ENCODE data around the gene MIS12. TPM values are rescaled to one million over a fixed set of nuclear protein-coding genes. Genes with fewer than 3 reads are reported as not detected.

Gene MIS12
- polyA plus RNA-seq, 1 experiment, result 6.2 TPM

DNA sequence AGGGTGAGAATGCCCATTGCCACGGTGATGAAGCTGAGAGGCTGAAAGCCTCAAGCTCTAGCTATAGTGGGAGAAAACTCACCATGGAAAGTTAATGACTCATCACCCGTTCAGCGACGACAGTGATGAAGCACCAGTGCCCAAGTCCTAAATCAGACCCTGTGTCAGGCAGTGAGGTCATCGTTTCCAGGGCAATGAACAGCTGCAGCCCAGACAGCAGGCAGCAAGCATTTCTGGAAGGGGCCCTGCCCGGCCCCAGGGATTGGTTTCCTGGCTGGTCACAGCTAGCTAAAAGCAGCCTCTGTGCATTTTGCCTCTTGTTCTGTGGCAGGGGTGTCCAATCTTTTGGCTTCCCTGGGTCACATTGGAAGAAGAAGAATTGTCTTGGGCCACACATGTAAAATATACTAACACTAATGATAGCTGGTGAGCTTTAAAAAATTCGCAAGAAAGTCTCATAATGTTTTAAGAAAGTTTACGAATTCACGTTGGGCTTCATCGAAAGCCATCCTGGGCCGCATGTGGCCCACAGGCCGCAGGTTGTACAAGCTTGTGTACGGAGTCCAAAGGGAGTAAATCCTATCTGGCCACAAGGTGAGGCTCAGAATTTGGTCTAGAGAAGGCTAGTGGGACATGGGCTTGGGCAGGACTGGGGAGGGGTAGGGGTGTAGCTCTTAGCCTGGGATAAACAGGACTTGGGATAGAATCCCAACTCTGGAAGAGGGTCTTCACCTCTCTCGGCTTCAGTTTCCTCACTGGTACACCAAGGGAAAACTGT is 40.6 kb downstream of the MIS12 start:
- ChIA-PET CTCF (no interaction called here), POLR2A (interaction anchor here (0.6 kb wide), 1 partner anchor 108 kb away, joined by 3 read pairs; the partner anchor contains the start of gene NUP88)
- TF ChIP-seq, protein P1, sequence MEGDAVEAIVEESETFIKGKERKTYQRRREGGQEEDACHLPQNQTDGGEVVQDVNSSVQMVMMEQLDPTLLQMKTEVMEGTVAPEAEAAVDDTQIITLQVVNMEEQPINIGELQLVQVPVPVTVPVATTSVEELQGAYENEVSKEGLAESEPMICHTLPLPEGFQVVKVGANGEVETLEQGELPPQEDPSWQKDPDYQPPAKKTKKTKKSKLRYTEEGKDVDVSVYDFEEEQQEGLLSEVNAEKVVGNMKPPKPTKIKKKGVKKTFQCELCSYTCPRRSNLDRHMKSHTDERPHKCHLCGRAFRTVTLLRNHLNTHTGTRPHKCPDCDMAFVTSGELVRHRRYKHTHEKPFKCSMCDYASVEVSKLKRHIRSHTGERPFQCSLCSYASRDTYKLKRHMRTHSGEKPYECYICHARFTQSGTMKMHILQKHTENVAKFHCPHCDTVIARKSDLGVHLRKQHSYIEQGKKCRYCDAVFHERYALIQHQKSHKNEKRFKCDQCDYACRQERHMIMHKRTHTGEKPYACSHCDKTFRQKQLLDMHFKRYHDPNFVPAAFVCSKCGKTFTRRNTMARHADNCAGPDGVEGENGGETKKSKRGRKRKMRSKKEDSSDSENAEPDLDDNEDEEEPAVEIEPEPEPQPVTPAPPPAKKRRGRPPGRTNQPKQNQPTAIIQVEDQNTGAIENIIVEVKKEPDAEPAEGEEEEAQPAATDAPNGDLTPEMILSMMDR (IDR thresholded peaks at IDR 0.05; ENCODE audit: insufficient read depth, low read depth, low read length), result no peak
- H3K4me3 ChIP-seq (ENCODE audit: low read depth, low read length), result no peak overlapping the region
- peaks cover 17% of the 10 kb centered on the region for H3K36me3 ChIP-seq (ENCODE audit: control insufficient read depth, insufficient read depth, low read length)
- no peaks in the 10 kb centered on the region for H3K27me3 ChIP-seq (ENCODE audit: control insufficient read depth, insufficient read depth, low read length)
- peak; percentile 93 for DNase-seq (ENCODE audit: low read depth)

DNA sequence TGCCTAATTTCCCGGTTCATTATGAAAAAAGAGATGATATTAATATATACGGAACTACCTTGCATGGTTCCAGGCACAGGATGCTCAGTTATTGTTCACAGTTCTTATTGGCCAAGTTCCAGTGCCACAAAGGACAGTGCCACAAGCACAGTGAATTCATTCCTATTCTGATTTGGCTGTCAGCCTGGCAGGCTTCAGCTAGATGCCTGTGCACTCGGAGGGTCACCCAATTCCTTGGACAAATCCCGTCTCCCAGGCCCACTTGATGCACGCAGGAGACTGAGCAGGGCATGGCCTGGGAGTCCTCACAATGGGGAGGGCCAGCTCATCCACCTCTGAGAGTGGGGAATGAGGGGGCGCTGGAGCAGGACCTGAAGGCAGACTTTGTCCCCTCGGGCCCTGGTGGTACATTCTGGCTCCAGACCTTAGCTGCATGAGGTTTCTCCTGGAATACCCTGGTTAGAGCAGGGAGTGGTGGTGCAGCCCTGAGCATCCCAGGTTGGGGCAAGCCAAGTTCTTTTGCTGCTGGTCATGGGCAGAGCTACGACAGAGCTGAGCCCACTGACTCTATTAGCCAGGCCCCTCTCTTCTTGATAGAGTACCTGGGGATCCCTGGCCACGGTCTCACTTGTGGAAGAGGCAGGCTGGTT is 41.4 kb downstream of the MIS12 start:
- TF ChIP-seq, protein P1 (IDR thresholded peaks at IDR 0.05; ENCODE audit: insufficient read depth, low read depth, low read length), result no peak
- Histone ChIP-seq H3K27me3 (ENCODE audit: control insufficient read depth, insufficient read depth, low read length) (no peaks in the 10 kb centered on the region), H3K36me3 (ENCODE audit: control insufficient read depth, insufficient read depth, low read length) (peaks cover 19% of the 10 kb centered on the region), H3K4me3 (ENCODE audit: low read depth, low read length) (no peak overlapping the region)
- no peak for DNase-seq (ENCODE audit: low read depth)
- POLR2A ChIA-PET, result interaction anchor here (0.6 kb wide), 1 partner anchor 108 kb away, joined by 3 read pairs; the partner anchor contains the start of gene NUP88
- CTCF ChIA-PET, result interaction anchor here (0.8 to 1.3 kb wide), 2 partner anchors 10 to 13 kb away, joined by 3 read pairs; no protein-coding TSS in a partner anchor

DNA sequence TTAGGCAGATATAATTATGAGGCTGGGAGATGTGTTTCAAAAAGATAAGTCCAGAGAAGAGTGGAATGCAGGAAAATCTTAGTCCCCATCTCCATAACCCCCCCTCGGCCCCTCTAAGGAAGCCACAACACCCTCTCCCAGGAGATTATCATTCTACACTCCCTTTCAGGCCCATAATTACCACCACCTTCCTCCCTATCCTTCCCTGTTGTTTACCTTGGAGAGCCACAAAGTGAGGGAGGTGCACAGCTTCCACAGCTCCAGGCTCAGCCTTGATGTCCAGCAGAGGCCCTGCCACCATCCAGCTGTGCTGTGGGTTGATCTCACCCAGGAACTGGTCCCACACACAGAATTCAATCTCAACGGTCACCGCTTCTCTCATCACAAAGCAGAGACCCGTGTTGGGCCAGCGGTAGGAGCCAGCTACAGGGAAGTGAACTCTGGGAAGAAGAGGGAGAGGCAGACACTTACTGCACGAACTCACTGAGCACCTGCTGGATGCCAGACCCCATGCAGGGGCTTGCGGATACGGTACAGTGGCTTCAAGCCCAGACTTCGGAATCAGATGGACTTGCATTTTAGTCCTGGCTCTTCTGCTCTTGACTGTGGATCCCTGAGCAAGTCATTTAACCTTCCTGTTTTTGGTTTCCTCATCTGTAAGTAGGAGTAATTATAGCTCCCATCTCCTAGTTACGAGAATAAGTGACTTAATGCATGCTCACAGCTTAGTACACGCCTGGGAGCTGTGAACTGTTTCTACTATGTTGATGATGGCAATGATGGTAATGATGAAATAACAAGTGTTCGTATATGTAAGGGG is 44.1 kb downstream of the MIS12 start:
- H3K4me3 ChIP-seq (ENCODE audit: low read depth, low read length), result no peak overlapping the region
- DNase-seq (ENCODE audit: low read depth), result no peak
- CTCF ChIA-PET, result interaction anchor here (0.7 kb wide), 1 partner anchor 16 kb away, joined by 3 read pairs; no protein-coding TSS in a partner anchor
- POLR2A ChIA-PET, result no interaction called here
- H3K27me3 ChIP-seq (ENCODE audit: control insufficient read depth, insufficient read depth, low read length), result no peaks in the 10 kb centered on the region
- TF ChIP-seq, protein P1 (IDR thresholded peaks at IDR 0.05; ENCODE audit: insufficient read depth, low read depth, low read length), result no peak
- H3K36me3 ChIP-seq (ENCODE audit: control insufficient read depth, insufficient read depth, low read length), result peaks cover 19% of the 10 kb centered on the region

DNA sequence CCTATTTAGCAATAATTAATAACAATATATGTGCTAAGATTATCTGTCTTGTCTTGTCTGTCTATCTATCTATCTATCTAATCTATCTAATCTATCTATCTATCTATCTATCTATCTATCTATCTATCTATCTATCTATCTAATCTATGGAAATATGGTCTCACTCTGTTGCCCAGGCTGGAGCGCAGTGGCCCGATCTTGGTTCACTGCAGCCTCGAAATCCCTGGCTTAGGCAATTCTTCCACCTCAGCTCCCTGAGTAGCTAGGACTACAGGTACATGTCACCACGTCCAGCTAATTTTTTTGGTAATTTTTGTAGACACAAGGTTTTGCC is 44.7 kb downstream of the MIS12 start:
- H3K36me3 ChIP-seq (ENCODE audit: control insufficient read depth, insufficient read depth, low read length), result peaks cover 17% of the 10 kb centered on the region
- no peak overlapping the region for H3K4me3 ChIP-seq (ENCODE audit: low read depth, low read length)
- TF ChIP-seq, protein P1 (IDR thresholded peaks at IDR 0.05; ENCODE audit: insufficient read depth, low read depth, low read length), result no peak
- H3K27me3 ChIP-seq (ENCODE audit: control insufficient read depth, insufficient read depth, low read length), result no peaks in the 10 kb centered on the region
- DNase-seq (ENCODE audit: low read depth), result no peak
- CTCF ChIA-PET, result no interaction called here
- POLR2A ChIA-PET, result no interaction called here

DNA sequence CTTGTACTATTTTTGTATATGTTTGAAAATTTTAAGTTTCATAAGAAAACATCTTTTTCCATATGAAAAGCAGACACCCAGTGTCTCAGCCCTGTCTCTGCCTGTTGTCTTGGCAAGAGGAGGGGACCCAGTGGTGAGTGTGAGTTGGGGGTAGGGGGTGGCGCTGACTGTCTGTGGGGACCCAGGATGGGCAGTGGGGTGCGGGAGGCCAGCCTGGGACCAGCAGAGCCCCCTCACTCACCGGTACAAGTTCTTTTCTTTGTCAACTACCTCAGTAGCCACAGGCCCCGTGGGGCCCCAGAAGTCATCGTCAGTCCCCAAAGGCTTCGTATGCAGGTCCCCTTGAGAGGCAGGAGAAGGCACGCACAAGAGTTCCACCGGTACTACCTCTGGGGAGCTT is 46.2 kb downstream of the MIS12 start:
- CTCF ChIA-PET, result no interaction called here
- TF ChIP-seq, protein P1 (IDR thresholded peaks at IDR 0.05; ENCODE audit: insufficient read depth, low read depth, low read length), result no peak
- peaks cover 17% of the 10 kb centered on the region for H3K36me3 ChIP-seq (ENCODE audit: control insufficient read depth, insufficient read depth, low read length)
- no peak overlapping the region for H3K4me3 ChIP-seq (ENCODE audit: low read depth, low read length)
- DNase-seq (ENCODE audit: low read depth), result no peak
- POLR2A ChIA-PET, result no interaction called here
- H3K27me3 ChIP-seq (ENCODE audit: control insufficient read depth, insufficient read depth, low read length), result no peaks in the 10 kb centered on the region
